CD4-positive, alpha-beta T cell treated with Interleukin-15 for 4 hours (primary cell): ENCODE data around the gene RAPSN.

ENCODE experiments used
- DNase-seq: peaks from one replicate; pipeline ENCODE4 v3.0.0-alpha.2; 2020; ENCODE audit warnings: low spot score

Gene RAPSN

DNA sequence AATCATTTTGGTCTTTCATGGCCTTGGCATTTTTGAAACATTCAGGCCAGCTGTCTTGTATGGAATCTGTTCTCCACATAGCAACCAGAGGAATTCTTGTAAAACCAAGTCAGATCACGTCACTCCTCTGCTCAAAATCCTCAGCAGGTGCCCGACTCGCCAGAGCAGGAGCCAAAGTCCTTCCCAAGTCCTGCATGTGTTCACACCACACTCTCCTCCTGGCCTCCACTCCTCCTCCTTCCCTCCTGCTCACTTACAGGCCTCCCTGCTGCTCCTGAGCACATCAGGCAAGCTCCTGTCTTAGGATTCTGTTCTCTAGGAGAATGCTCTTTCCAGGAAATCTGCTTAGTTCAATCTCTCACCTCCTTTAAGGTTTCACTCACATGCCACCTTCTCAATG lies 15.8 kb downstream of the RAPSN start:
- no peak for DNase-seq

DNA sequence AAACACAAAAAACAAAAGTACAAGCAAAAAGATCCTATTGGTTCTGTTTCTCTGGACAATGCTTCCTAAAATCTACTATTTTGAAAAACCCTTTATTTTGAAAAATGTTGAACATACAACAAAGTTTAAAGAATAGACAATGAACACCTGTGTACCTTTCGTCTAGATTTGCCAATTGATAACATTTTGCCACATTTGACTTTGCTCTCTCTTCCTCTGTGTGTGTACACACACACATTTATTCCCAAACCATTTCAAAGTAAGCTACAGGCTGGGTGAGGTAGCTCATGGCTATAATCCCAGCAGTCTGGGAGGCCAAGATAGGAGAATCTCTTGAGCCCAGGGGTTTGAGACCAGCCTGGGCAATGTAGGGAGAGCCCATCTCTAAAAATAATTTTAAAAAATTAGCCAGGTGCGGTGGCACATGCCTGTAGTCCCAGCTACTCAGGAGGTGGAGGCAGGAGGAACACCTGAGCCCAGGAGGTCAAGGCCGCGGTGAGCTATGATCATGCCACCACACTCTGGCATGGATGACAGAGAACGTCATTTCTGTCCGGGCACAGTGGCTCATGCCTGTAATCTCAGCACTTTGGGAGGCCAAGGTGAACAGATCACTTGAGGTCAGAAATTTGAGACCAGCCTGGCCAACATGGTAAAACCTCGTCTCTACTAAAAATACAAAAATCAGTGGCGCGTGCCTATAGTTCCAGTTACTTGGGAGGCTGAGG lies 17.4 kb downstream of the RAPSN start:
- DNase-seq: no peak

DNA sequence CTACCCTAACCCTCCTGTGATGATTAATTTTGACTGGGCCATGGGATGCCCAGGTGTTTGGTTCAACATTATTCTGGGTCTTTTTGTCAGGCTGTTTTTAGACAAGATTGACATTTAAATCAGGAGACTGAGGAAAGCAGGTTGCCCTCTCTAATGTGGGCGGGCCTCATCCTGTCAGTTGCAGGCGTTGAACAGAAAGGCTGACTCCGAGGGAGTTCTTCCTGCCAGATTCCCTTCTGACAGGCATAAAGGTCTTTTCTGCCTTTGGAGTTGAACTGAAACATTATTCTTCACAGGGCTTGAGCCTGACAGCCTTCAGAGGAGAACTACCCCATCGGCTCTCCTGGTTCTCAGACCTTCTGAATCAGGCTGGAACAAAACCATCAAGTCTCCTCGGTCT lies 18.4 kb downstream of the RAPSN start:
- DNase-seq: no peak

DNA sequence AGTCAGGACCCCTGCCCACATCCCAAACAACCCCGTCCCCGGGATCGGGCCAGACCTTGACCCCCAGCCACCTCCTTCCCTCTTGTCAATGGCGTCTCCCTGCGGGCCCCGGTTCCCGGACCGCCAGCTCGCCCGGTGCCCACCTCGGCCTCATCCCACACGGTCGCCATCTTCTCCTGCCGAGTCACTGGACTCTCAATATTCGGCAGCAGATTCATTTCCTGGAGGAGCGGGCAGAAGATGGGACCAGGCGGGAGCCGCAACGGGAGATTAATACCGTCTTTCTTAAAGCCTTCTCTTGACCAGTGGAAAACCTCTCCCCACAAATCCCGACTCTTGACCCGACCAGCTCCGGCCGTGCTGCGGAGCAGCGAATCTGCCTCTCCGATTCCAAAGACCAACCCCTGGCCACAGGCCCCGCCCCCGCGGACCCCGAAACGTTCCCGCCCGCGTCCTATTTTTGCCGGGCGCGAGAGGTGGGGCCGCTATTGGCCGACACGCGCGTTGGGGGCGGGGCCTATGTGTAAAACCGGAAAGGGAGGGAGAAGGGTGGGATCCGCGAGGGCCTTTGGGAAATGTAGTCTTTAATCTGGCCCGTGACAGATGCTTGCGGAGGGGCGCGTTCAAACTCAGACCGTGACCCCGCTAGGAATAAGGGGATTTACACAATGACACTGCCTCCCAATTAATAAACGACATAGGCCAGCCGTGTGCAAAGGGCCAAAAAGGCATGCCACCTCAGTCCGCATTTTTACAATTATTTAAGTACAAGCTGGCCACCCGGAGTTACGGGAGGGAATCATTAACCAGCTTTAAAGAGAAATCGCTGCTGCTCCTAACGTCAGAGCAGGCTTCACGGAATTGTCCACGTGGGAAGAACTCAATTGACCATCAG lies 22.6 kb downstream of the RAPSN start, which contains the start of gene PSMC3:
PSMC3 (minus strand) TSS at position 378 of the 895 bp plus-strand sequence; CDS start at position 218, 160 bp downstream.
- DNase-seq: peak; percentile 98

GRCh38 chr11:47425611-47426010 lies 23.3 kb downstream of the RAPSN start:
- DNase-seq: no peak

DNA sequence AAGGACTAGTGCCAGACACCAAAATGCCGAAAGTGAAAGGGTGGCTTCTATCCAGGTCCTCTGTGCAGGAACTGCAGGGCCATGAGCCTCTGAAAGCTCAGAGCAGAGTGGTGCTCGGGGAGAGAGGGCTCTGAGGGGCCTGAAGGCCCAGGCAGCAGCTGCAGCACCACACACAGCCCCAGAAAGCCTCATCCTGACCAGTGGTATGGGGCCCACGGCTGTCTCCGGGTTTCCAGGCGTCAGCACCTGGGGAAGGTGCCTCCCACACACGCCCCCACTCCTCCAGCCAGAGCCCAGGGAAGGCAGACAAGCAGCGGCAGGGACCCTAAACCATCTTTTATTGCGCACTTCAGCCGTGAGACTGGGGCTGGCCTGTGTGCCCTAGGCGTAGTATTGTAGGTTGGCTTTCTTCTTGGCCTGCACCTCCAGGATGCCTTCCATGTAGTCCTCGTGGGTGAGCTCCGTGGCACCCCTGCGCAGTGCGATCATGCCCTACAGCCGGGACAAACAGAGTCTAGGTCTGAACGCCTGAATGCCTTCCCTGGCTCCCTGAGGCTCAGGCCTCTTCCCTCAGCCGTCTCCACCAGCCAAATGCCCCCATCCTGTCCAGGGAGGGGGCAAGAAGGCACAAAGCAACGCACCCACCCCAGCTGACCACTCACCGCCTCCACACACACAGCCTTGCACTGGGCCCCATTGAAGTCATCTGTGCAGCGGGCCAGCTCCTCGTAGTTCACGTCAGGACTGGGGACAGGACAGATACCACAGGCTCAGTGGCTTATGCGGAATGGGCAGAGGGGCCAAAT lies 30.3 kb downstream of the RAPSN start:
- DNase-seq: no peak

GRCh38 chr11:47417712-47418111 lies 31.2 kb downstream of the RAPSN start:
- no peak for DNase-seq

- no peak for DNase-seq
Observed at GRCh38 chr11:47415949-47416472, 32.9 kb downstream of the RAPSN start.

GRCh38 chr11:47415091-47415854 lies 33.7 kb downstream of the RAPSN start:
- no peak for DNase-seq

- no peak for DNase-seq
Observed at GRCh38 chr11:47414685-47415070, 34.3 kb downstream of the RAPSN start.

DNA sequence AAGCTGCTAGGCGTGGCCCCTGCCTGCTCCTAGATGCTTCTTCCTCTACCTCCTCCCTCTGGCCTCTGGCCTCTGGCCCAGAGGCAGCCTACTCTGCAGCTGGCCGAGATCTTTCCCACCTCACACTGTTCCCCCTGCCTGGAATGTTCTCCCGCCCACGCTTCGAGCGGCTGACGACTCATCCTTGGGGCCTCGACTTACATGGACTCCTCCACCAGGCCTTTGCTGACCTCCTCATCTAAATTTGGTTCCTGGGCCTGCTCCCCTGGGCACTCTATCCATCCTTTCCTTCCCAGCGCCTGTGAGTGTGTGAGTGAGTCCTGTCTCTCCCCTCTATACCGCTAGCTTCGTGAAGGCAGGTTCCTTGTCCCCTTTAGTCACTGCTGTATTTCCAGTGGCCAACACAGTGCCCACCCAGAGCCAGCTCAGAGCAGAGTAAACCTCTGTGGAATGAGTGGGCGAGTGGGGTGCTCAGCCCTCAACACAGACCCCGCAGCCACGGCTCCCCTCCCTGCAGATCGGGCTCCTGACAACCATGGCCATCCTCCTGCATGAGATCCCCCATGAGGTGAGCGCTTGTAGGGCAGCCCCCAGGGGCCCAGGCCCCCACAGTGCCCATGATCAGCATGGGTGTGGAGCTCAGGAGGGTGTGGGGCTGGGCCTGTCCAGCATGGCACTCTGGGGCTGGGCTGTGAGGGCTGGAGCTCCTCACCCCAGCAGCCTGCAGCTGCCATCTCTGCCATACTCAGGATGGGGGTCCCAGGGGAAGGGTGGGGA lies 34.8 kb downstream of the RAPSN start:
- no peak for DNase-seq

DNA sequence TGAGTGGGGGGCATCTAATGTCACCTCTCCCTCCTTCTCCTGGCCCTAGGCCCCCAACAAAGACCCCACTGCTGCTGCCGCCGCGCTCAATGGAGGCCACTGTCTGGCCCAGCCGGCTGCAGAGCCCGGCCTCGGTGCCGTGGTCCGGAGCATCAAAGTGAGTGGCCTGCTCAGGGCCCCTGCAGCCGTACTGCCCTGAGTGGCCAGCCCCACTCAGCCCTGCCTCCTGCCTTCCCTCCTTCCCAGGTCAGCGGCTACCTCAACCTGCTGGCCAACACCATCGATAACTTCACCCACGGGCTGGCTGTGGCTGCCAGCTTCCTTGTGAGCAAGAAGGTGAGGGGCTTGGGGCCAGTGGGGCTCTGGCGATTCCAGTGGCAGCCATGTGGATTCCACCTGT lies 35.6 kb downstream of the RAPSN start:
- no peak for DNase-seq

GRCh38 chr11:47411884-47412746 lies 36.8 kb downstream of the RAPSN start:
- DNase-seq: peak; percentile 48

DNA sequence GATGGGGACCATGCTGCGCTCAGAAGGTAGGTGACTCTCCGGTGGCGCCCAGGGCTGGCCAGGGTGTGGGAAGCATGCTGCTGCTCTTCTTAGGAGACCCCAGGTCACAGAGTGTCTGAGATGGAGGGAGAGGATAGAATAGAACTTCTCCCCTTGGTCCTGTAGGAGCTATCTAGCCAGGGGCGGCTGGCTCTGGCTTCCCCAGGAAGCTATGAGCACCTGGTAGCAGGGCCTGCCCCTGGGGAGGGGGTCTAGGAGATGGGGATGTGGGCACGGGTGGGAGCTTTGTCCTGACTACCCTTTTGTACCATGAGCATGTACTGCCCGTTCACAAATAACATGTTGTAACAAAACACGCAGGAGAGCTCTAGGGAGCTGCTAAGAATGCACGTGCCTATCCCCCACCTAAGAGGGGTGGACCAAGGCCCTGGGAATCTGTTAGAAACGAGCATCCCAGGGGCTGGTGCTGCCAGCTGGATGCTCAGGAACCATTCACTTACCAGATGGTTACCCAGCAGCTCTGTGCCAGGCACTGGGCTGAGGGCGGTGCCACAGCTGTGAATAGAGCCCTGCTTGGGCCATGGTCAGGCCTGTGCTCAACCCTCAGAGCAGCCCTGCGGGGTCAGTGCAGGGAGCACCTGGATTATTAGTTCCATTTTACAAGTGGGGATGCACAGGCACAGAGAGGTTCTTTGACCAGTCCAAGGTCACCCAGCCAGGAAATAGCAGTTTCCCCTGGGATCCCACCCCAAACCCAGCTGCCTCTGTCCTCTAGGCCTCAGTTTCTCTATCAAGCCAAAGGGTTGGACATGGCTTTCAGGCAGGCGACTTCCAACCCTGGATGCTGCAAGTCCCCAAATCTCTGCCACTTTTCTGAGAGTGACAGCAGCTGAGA lies 38.3 kb downstream of the RAPSN start:
- DNase-seq: no peak

DNA sequence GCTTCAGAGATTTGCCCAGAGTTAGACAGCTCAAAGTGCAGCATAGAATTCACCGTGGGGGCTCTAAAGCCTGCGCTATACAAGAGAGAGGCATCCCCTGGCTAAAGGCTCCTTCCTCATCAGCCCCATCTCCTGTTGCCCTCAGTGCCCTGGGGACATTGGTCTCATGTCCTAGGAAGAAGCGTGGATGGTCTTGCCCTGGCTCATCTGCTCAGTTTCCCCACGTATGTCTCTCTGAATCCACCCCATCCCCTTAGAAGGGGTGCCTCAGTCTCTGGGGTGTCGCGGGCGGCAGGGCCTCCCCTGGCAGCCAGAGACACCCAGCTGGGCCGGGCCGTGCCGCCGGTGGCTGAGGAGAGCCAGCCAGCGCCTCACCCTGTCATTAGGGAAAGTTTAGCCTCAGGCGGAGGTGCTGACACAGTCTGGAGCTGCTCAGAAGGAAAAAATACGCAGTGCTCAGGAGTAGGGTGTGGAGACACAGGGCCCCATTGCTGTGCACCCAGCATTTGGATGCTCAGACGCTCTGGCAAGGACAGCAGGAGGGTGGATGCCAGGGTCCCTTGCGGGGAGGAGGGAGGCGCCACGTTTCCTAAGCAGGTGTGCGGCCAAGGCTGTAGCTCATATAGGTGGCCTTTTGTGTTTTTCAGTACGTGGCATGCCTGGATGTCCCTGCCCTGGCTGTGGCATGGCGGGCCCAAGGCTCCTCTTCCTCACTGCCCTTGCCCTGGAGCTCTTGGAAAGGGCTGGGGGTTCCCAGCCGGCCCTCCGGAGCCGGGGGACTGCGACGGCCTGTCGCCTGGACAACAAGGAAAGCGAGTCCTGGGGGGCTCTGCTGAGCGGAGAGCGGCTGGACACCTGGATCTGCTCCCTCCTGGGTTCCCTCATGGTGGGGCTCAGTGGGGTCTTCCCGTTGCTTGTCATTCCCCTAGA lies 39.2 kb downstream of the RAPSN start:
- DNase-seq: no peak

DNA sequence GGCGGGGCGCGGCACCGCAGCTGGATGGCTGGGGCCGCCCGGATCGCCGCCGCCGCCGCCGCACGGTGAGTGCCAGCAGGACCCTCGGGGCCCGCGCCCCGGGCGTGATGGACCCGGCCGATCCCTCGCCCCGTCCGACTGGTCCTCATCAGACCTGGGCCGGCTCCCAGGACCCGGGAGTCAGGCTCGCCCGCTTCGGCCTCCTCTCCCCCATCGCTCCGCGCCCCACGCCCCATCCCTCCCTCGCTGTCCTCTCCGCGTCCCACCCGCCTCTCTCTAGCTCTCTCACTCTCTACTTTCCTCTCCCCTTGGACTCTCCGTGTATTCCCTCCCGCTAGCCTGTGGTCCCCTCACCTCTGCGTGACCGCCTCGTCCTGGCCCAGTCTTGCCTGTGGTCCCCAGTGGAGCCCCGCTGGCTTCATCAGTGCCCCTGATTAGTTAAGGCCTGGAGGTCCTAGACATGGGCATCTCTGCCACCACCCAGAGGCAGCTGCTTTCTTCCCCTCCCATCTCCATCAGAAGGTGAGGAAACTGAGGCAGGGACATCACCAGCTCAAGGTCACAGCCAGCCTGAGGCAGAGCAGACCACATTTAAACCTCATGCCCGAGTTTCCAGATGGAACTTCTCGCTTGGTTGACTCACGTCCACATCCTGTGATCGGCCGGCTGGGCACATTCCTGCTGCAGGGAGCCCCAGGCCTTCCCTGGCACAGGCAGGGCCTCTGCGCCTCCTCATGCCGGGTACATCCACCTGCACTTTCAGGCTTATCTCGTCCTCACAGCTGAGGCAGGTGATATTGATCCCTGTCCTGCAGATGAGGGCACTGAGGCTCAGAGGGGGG lies 40.1 kb downstream of the RAPSN start:
- no peak for DNase-seq
